Stimulated activated CD8-positive, alpha-beta memory T cell treated with anti-CD3 and anti-CD28 coated beads, Interleukin-15, amount 100 ng/mL, for 1 hour (primary cell): ENCODE results near the gene HK1.
"Not testable (repeated sequence)": the region's sequence is repeated elsewhere in the genome, so short reads cannot be mapped to it uniquely, and the experiment has no call there.

Experiments used
- DNase-seq: peaks from one replicate; pipeline ENCODE4 v3.0.0-alpha.2; 2020; ENCODE audit warnings: low read depth

HK1 gene

DNA sequence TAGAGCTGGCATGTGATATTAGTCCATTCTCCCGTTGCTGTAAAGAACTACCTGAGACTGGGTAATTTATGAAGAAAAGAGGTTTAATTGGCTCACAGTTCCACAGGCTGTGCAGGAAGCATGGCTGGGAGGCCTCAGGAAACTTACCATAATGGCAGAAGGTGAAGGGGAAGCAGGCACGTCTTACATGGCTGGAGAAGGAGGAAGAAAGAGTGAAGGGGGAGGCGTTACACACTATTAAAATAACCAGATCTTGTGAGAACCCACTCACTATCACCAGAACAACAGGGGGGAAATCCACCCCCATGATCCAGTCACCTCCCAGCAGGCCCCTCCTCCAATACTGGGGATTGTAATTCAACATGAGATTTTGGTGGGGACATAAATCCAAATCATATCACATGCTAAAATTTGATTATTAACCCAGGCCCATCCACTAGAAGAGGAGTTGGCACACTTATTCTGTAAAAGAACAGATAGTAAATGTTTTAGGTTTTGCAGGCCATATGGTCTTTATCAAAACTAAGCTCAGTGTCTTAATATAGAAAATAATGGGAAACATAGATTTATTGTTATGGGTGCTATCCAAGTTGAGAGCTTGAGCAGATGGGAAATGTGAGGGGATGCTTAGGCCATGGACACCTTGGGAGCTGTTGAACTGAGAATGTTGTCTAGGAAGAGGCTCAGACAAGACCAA is 18.6 kb upstream of the HK1 start:
- DNase-seq: no peak

DNA sequence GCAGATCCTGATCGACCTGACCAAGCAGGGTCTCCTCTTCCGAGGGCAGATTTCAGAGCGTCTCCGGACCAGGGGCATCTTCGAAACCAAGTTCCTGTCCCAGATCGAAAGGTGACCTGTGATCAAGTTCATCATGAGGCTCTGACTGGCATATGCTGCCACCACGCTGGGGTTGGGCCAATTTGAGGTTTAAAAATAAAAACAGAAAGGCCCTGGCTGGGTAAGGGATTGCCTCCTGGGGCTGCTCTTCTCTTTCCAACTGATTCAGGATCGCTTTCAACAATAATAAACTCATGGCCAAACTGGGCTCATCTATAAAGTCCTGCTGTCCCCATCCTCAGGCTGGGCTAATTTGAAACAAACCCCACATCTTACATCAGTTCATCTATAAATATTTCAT is 17.1 kb upstream of the HK1 start:
- no peak for DNase-seq

DNA sequence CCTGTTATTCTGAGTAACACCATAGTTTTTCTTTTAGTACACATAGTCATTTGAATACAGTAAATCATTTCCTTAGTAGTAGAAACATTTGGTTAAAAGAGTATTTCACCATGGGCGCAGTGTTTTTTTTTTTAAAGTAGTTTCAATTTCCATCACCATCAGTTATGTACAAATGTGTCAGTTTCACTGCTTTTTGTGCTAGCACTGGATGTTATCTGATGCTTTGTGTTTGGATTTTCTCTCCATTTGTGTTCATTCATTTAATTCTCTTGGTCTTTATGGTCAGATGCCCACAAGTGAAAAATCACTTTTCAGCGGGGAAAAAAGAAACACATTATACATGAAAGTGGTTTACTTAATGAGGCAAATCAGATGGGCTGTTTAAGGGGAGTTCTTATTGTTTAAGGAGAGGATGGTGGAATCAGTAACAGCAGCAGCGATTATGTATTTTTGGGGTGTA is 16.0 kb upstream of the HK1 start:
- no peak for DNase-seq

DNA sequence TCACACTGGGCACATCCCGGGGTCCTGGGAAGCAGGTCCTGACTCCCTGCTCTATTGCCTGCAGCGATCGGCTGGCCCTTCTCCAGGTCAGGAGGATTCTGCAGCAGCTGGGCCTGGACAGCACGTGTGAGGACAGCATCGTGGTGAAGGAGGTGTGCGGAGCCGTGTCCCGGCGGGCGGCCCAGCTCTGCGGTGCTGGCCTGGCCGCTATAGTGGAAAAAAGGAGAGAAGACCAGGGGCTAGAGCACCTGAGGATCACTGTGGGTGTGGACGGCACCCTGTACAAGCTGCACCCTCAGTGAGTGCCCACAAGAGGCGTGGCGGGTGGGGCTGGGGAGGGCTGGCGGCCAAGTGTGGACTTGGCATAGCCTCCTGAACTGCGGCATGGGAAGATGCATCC is 12.8 kb upstream of the HK1 start:
- no peak for DNase-seq

DNA sequence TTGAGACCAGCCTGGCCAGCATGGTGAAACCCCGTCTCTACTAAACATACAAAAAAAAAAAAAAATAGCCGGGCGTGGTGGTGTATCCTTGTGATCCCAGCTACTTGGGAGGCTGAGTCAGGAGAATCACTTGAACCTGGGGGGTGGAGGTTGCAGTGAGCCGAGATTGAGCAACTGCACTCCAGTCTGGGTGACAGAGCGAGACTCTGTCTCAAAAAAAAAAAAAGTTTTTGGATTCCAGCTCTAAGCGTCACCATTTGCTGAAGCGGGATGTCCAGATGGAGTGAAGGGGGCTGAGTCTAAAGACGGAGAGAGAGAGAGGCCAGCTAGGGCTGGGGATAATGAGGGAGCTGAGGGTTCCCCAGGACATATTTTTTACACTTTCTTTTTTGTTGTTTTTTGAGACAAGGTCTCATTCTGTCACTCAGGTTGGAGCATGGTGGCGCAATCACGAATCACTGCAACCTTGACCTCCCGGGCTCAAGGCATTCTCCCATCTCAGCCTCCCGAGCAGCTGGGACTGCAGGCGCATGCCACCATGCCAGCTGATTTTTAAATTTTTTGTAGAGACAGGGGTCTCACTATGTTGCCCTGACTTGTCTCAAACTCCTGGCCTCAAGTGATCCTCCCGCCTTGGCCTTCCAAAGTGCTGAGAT is 9.4 kb upstream of the HK1 start:
- DNase-seq: no peak

DNA sequence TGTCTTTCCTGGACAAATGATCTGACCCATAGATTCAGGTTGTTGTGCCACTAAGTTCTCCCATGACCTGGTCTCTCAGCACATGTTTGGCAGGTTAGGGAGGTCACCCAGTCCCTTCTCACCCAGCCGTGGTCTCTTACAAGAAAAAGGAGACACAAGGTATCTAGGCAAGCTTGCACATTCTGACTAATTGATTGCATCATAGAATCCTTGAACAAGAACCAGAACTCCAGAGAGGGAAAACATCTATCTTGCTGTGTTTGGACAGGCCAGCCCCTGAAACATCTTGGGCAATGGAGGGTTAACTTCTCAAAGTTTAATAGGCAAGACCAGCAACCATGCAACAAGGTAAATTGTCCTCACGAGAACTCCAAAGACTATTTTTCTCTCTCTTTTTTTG is 8.5 kb upstream of the HK1 start:
- DNase-seq: no peak

DNA sequence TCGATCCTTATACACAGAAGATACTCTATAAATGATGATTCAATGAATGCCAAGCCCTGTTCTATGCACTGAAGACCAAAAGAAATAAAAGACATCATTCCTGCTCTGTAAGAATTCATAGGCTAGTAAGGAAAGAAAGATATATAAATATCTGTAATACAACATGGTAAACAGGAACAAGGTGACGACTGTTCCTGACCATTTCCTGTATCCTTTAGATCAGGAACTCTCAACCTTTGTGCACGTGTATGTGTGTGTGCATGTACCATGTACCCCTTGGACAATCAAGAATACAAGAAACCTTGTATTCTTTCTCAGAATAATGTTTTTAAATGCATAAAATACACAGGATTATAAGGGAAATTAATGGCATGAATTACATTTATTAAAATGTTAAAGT is 7.3 kb upstream of the HK1 start:
- DNase-seq: no peak

DNA sequence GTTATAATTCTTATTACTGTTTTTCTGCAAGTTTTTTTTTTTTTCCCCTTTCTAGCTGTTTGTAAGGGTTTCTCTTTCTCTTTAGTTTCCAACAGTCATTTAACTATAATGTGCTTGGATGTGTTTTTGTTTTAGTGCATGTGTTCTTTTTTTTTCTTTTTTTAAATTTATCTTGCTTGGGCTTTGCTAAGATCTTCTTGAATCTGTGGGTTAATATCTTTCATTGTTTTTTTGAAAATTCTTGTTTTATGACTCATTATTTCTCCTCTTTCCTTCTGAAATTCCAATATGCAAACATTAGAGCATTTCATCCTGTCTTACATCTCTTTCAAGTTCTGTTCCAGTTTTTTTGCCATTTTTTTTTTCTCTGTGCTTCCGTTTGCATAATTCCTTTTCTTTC is 5.7 kb upstream of the HK1 start:
- DNase-seq: no peak

DNA sequence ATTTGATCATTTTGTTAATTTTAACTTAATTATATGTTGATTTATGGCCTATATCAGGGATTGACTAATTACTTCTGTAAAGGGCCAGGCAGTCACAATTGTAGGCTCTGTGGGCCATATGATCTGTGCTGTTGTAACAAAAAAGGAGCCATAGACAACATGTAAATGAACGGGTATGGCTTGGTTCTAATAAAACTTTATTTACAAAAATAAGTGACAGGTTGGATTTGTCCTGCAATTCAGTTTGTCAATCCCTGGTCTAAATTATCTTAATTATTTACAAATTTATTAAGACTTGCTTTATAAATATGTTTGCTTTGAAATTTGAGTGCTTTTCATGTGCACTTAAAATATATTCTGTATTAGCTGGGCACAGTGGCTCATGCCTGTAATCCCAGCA is 2.9 kb upstream of the HK1 start:
- no peak for DNase-seq

DNA sequence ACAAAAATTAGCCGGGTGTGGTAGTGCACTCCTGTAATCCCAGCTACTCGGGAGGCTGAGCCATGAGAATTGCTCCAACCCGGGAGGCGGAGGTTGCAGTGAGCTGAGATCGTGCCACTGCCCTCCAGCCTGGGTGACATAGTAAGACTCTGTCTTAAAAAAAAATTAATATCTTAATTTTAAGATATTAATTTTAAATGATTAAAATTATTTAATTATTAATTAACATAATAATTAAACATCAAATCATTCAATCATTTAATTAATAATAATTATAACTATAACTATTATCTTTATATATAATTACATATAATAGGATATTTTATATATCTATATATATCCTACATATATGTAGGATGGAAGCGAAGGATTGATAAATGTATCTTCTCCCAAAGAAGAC is 1.8 kb upstream of the HK1 start:
- DNase-seq: no peak

DNA sequence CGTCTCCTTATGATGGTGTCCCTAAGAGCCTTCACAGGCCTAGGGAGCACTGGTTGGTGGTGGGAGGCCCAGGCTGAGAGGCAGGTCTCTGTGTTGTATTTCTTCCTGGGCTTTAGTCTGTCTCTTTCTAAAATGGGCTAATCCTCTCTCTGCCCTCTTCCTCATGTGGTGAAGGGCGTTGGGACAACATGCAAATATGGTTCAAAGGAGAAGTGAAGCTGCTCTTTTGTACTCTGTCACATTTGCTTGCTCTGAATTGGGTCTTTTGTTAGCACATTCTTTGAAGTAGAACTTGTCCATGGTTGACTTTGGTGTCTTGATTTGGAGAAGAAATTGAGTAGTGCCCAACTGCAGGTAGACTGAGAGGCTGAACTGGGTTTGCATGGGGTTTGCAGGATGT is 814 bp downstream of the HK1 start:
- DNase-seq: no peak

DNA sequence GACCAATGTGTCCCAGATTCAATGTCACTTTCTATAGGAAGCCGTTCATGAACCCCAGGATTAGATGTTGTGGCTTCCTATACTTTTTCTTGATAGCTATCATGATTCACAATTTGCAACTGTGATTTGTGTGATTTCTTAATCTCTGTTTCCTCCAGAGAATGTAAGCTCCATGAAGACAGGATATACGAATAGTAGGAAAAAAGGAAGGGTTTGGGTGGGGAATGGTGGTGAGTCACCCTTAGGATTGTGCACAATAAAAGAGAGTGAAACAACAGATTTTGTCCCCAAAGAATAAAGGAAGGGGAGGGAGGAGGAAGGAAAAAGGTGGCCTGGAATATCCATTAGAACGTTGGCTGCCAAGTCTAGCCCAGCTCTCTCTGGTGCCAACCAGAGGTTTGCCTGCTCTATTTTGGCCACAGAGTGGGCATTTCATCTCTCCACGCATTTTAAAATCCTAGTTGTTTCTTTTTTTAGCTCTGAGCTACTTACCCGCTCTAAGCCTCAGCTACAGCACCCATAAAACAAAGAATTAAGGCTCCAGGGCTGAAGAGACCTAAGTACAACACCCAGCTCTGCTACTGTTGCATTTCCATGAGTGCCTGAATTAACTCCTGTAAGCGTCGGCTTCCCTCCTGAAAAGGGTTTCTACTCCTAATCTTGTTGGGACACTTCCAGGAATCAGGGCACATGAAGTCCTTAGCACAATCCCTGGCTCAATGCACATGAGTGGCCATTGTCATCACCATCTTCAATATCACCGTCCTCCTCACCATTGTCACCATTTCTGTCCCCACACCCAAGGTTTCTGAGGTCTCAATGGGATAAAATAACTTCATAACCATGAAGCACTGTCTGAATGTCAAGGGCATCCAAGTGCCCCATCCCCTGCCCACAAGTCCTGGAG is 3.5 kb downstream of the HK1 start:
- no peak for DNase-seq

DNA sequence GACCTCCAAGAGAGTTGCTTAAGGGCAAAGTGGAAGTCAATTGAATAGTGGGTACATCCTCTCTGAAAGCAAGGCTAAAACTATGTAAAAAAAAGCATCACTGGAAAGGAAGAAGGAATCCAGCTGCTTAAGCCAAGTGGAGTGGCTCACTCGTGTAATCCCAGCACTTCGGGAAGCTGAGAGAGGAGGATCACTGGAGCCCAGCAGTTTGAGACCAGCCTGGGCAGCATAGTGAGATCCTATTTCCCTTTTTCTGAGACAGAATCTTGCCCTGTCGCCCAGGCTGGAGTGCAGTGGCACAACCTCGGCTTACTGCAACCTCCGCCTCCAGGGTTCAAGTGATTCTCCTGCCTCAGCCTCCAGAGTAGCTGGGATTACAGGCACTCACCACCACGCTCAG is 6.1 kb downstream of the HK1 start:
- not testable (repeated sequence) for DNase-seq

DNA sequence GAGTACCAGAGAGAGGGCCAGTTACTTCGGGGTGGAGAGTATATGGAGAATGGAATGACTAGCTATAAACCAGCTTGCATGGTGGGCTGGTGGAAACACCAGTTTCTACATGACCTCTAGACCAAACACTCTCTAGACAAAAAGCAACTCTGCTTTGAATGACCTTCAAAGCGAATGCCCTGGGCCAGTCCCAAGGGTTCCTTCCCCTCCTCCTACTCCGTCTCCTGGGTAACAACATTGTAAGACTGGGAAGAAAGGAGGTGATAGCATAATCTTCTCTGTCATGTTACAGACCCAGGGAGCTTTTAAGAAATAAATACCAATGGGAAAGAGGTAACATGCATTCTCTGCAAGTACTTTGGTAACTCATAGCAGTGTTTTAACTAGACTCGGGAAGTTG is 7.4 kb downstream of the HK1 start:
- no peak for DNase-seq

DNA sequence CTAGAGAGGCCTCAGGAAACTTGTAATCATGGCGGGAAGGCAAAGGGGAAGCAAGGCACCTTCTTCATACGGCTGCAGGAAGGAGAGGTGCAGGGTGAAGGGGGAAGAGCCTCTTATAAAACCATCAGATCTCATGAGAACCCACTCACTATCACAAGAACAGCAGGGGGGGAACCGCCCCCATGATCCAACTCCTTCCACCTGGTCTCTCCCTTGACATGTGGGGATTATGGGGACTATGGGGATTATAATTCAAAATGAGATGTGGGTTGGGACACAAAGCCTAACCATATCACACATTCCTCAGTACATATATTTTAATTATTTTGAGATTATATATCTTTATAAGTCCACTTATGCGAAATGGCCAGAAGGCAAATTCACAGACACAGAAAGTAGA is 8.9 kb downstream of the HK1 start:
- DNase-seq: no peak

DNA sequence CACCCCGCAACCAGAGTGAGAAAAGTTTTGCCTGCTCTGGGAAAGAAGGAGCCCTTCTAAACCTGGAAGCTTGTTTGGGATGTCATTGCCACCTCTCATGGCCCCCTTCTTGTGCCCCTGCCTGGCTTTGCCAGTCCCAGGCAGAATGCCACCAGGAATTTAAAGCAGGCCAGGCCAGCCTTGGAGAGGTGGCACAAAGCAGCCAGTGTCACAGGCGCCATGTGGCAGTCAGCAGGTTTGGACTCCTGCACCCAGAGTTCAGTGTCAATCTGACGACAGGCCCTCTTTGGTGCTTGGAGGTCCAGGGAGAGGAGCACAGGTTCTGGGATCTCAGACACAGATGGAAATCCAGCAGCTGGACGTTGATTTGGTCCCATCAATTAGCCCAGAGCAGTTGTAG is 12.7 kb downstream of the HK1 start:
- no peak for DNase-seq

DNA sequence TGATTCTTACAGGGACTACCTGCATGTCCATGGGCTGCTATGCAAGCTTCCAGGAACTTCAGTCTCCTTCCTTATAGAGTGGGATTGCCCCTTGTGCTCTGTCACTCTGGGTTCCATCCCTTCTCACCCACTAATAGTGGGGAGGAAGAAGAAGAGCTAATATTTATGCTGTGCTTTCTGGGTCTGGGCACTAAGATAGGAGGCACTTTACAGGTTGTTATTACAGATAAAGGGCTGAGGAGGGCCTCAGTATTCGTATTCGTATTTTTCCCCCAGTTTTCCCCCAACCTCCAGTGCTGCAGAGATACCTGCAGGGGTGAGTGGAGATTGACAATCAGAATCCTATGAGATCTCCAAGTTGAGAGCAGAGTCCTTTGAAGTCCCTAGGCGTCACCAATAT is 14.2 kb downstream of the HK1 start:
- no peak for DNase-seq

DNA sequence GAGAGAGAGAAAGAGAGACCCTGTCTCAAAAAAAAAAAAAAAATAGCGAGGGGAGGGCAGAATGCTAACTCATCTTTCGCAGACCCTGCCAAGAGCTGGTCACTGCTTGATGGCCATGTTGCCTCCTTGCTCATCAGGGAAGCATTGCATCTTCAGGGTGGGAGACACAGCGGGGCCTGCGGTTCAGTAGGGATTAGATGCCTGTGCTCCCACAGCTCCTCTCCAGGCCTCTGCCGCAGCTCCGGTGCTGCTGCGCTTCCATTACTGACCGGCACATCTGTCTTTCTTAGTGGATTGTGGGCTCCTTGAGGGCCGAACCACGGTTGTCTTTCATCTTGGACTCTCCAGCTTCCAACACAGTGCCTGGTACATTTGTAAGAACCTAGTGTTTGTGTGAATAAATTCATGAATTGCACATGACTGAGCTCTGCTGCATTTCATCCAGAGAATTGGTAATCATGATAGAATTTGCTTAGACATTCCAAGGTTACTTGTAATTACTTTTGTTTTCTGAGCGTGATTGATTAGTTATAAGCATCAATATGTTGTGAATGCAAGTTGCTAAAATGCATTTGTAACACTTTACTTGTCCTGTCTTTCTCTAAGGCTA is 16.8 kb downstream of the HK1 start:
- no peak for DNase-seq

DNA sequence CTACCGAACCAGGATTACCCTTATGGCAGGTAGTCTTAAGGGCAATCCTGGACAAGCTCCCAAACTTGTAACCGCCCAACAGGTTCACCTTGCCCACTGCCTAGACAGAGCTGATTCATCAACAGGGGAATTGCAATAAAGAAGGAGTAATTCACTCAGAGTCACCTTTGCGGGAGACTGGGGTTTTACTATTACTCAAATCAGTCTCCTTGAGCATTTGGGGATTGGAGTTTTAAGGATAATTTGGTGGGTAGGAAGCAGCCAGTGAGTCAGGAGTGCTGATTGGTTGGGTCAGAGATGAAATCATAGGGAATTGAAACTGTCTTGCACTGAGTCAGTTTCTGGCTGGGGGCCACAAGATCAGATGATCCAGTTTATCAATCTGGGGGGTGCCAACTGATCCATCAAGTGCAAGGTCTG is 25.3 kb downstream of the HK1 start:
- DNase-seq: no peak

DNA sequence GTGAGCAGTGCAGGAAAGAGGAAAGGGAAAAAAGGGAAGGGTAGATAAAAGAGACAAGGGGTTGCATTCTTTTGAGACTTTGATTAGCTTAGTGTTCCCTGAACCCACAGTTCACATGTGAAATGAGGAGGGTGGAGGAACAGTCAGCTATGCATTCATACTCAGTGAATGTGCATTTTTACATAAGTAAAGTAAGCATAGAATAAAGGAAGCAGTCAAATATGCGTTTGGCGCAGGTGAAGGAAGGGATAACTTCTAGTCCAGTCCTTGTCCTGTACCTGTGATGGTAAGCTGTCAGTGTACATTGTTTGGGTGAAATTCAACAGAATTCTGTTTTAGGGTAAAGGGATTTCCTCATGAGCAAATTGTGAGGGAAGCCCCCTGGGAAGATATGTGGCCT is 28.1 kb downstream of the HK1 start:
- DNase-seq: no peak

DNA sequence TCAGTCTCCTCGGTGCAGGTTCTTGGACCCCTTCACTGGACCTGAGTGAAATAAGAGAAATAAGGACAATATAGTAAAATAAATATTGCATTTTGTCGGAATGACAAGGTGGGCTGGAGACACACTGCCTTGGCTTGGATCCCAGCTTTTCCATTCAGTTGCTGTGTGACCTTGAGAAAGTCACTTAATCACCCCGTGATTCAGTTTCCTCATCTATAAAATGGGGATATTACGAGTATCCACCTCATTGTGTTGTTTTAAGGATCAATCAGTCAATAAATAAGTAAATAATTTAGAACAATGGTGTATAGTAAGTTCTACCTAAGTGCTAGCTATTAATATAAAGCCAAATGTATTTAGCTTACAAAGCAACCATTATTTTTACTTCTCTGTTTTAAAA is 29.1 kb downstream of the HK1 start:
- no peak for DNase-seq

DNA sequence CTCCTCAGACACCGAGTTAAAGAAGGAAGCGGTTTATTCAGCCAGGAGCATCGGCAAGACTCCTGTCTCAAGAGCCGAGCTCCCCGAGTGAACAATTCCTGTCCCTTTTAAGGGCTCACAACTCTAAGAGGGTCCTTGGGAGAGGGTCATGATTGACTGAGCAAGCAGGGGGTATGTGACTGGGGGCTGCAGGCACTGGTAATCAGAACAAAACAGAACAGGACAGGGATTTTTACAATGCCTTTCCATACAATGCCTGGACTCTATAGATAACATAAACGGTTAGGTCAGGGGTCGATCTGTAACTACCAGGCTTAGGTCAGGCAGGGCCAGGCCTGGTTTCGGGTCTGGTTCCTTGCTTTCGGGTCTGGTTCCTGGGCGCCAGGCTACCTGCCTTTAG is 30.0 kb downstream of the HK1 start:
- DNase-seq: not testable (repeated sequence)

DNA sequence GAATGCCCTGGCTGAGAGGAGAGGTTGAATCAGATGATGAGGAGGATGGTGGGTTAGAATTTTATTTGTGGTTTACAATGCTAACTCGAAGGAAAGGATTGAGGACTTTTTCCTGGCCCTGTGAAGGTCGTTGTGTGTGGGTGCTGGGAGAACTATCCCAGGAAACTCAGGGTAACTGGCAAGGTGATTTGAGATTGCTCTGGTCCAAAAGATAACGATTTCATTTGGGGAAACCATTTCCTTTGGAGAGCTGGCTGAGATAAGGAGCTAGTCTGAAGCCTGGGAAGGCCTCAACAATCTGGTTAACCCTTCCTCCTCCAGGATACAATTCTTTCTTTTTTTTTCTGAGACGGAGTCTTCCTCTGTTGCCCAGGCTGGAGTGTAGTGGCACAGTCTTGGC is 33.0 kb downstream of the HK1 start:
- no peak for DNase-seq
